ENCODE measurements around the gene CAMK1D.

- TF ChIP-seq CTCF (IDR thresholded peaks at IDR 0.05; ENCODE audit: low read length) (no peak), EZH2 (IDR thresholded peaks at IDR 0.05; ENCODE audit: borderline replicate concordance, low read length) (no peak)
Observed at GRCh38 chr10:12533723-12534122, 184.4 kb downstream of the CAMK1D start.
